Measurements from ENCODE around the gene GPX7.
"Not testable (repeated sequence)": the region's sequence is repeated elsewhere in the genome, so short reads cannot be mapped to it uniquely, and the experiment has no call there.

GPX7 gene

DNA sequence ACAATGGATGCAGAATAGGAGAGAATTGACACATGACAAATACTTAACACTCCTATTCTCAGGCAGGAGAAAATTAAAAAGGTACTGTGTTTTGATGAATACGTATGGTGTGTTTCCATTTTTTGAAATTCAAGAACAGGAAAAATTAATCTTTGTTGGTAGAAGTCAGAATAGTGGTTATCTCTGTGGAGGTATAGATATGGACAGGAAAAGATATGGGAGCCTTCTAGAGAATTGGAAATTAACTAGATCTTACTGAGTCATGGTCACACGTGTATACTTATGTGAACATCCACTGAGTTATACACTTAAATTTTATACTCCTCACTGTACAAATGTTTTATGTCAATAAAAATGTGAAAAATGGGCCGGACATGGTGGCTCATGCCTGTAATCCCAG, 39.4 kb upstream of the GPX7 start:
- DNase-seq (ENCODE audit: insufficient read length, low spot score) (no peak), FAIRE-seq (no peak)
- TF ChIP-seq PAX5 (IDR thresholded peaks at IDR 0.05; ENCODE audit: insufficient read depth, low read length, severe bottlenecking) (no peak), POU2F2 (IDR thresholded peaks at IDR 0.05; ENCODE audit: low read depth, low read length) (no peak), POLR2AphosphoS5 (IDR thresholded peaks at IDR 0.05; ENCODE audit: low read depth, low read length) (no peak), TAF1 (IDR thresholded peaks at IDR 0.05; ENCODE audit: low read depth, low read length) (no peak)

DNA sequence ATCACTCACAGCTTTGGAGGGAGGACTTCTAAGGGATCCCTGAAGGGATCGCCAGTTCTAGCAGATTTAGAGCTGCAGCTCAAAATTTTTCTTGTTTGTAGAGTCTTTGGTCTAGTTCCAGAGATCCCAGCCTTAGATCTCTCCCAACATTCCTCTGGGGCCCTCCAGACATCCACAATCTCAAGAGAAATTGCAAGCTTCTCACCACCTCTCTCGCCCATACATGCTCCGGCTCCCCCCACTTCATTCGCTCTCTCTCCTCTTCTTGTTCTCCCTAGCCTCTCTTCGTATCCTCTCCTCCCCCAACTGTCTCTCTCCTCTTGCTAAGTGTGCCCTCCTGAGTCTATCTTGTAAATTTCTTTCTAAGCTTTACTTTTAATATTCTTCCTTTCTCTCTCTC, 34.2 kb upstream of the GPX7 start:
- no peak for DNase-seq (ENCODE audit: insufficient read length, low spot score)
- no peak for FAIRE-seq

DNA sequence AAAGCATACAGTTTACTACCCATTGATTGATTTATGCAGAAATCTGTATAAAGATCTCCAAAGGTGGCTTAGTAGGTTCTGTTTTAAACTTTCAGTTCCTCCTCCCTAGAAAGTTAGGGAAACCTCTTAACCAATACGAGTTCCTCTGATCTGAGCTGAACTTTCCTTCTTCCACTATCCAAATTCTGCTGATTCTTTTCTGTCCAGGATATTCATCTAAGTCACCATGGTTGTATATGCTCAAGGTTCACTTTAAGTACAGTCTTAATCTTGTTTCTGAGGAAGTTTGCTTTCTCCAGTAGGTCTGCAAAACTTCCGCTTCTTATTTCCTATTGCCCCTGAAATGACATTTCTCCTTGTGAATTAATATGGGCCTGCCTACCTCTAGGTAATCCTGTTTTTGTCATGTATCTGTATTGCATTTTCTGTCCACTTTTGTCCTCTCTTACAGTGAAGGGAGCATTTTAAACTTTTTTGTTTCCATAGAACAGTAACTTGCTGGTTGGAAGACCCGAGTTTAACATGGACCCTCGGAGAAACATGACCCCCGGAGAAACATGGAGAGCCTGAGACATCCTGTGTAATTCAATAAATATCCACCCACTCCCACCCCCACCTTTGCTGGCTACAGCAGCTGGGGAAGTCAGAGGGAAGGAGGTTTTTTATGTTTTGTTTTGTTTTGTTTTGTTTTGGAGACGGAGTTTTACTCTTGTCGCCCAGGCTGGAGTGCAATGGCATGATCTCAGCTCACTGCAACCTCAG, 32.5 kb upstream of the GPX7 start:
- TF ChIP-seq POLR2AphosphoS5 (IDR thresholded peaks at IDR 0.05; ENCODE audit: low read depth, low read length) (no peak), SPI1 (IDR thresholded peaks at IDR 0.05; ENCODE audit: low read depth, low read length) (peak; percentile 72)
- DNase-seq (ENCODE audit: insufficient read length, low spot score) = no peak
- FAIRE-seq = no peak

More for the DNA sequence above, 34.2 kb upstream of the GPX7 start:
- TF ChIP-seq POLR2AphosphoS5 (IDR thresholded peaks at IDR 0.05; ENCODE audit: low read depth, low read length) (no peak), SPI1 (IDR thresholded peaks at IDR 0.05; ENCODE audit: low read depth, low read length) (no peak), POLR2A (IDR thresholded peaks at IDR 0.05; ENCODE audit: low read depth, low read length) (no peak), POU2F2 (IDR thresholded peaks at IDR 0.05; ENCODE audit: low read depth, low read length) (no peak), PAX5 (IDR thresholded peaks at IDR 0.05; ENCODE audit: insufficient read depth, low read length, severe bottlenecking) (no peak), TAF1 (IDR thresholded peaks at IDR 0.05; ENCODE audit: low read depth, low read length) (no peak)

DNA sequence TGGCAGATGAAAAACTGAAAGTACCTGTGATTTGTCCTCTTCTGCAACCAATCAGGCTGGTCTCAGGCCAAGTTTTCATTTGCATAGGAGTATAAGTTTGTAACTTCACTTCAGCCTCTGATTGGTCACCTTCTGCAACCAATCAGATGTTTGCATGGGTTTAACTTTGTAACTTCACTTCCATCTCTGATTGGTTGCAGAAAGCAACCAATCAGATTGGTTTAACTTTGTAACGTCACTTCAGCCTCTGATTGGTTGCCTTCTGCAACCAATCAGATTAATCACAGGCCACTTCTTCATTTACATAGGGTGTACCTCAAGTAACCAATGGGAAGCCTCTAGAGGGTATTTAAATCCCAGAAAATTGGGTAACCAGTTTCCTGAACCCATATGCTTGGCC, 30.4 kb upstream of the GPX7 start:
- TF ChIP-seq POU2F2 (IDR thresholded peaks at IDR 0.05; ENCODE audit: low read depth, low read length) (no peak), POLR2A (IDR thresholded peaks at IDR 0.05; ENCODE audit: low read depth, low read length) (no peak), SPI1 (IDR thresholded peaks at IDR 0.05; ENCODE audit: low read depth, low read length) (no peak), TAF1 (IDR thresholded peaks at IDR 0.05; ENCODE audit: low read depth, low read length) (no peak), POLR2AphosphoS5 (IDR thresholded peaks at IDR 0.05; ENCODE audit: low read depth, low read length) (no peak), PAX5 (IDR thresholded peaks at IDR 0.05; ENCODE audit: insufficient read depth, low read length, severe bottlenecking) (no peak)
- FAIRE-seq (no peak), DNase-seq (ENCODE audit: insufficient read length, low spot score) (no peak)

DNA sequence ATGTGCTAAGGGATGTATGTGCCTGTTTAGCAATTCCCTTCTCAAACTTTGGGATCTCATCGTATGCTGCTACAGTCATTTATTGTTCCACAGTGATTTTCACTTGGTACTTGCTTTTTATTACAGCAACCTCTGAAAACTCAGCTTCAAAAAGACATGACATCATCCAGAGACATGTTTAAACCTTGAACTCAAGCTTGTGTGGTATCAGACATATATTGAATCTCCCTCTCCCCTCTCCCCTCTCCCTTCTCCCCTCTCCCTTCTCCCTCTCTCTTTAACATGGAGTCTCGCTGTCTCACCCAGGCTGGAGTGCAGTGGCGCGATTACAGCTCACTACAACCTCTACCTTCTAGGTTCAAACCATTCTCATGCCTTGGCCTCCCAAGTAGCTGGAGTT, 29.8 kb upstream of the GPX7 start:
- no peak for TF ChIP-seq TAF1 (IDR thresholded peaks at IDR 0.05; ENCODE audit: low read depth, low read length)
- no peak for TF ChIP-seq POLR2AphosphoS5 (IDR thresholded peaks at IDR 0.05; ENCODE audit: low read depth, low read length)
- TF ChIP-seq PAX5 (IDR thresholded peaks at IDR 0.05; ENCODE audit: insufficient read depth, low read length, severe bottlenecking) = no peak
- no peak for TF ChIP-seq POU2F2 (IDR thresholded peaks at IDR 0.05; ENCODE audit: low read depth, low read length)
- TF ChIP-seq POLR2A (IDR thresholded peaks at IDR 0.05; ENCODE audit: low read depth, low read length) = no peak
- TF ChIP-seq SPI1 (IDR thresholded peaks at IDR 0.05; ENCODE audit: low read depth, low read length) = no peak
- no peak for FAIRE-seq
- no peak for DNase-seq (ENCODE audit: insufficient read length, low spot score)

DNA sequence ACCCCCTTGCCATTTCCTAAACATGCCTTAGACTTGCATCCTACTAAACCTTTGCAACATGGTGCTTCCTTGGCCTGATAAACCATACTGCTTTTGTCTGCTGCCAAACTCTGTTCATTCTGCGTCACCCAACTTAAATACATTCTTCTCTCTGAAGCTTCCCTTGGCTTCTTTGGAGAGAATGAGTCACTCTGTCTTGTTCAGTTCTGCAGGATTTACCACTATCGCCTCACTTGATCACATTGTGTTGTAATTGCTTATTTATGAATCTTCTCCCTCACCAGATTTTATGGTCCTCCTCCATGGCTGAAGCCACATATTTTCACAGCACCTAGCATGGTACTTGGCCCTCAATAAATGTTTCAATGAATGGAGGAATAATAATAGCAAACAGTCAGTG, 27.6 kb upstream of the GPX7 start:
- TF ChIP-seq TAF1 (IDR thresholded peaks at IDR 0.05; ENCODE audit: low read depth, low read length) = no peak
- TF ChIP-seq POLR2AphosphoS5 (IDR thresholded peaks at IDR 0.05; ENCODE audit: low read depth, low read length) = no peak
- no peak for TF ChIP-seq POLR2A (IDR thresholded peaks at IDR 0.05; ENCODE audit: low read depth, low read length)
- DNase-seq (ENCODE audit: insufficient read length, low spot score) = no peak
- FAIRE-seq = no peak

DNA sequence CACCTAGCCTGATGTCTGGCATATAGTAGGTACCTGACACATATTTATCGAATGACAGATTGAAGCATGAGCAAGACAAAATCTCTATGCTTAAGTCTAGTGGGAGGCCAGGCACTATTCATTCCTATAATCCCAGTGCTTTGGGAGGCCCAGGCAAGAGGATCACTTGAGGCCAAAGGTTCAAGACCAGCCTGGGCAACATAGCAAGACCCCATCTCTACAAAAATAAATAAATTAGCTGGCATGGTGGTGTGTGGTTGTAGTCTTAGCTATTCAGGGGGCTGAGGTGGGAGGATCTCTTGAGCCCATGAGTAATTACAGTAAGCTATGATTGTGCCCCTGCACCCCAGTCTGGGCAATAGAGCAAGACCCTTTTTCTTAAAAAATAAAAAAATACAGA, 26.1 kb upstream of the GPX7 start:
- FAIRE-seq (no peak), DNase-seq (ENCODE audit: insufficient read length, low spot score) (no peak)
- TF ChIP-seq POLR2A (IDR thresholded peaks at IDR 0.05; ENCODE audit: low read depth, low read length) = no peak

DNA sequence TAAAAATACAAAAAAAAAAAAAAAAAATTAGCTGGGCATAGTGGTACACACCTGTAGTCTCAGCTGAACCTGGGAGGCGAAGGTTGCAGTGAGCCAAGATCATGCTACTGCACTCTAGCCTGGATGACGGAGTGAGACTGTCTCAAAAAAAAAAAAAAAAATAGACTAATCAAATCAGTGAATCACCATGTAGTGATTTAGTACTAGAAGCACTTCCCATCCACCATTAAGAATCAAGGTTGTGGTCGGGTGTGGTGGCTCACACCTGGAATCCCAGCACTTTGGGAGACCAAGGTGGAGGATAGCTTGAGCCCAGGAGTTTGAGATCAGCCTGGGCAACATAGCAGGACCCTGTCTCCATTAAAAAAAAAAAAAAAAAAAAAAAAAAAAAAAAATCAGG, 24.1 kb upstream of the GPX7 start:
- not testable (repeated sequence) for FAIRE-seq; DNase-seq (ENCODE audit: insufficient read length, low spot score)

DNA sequence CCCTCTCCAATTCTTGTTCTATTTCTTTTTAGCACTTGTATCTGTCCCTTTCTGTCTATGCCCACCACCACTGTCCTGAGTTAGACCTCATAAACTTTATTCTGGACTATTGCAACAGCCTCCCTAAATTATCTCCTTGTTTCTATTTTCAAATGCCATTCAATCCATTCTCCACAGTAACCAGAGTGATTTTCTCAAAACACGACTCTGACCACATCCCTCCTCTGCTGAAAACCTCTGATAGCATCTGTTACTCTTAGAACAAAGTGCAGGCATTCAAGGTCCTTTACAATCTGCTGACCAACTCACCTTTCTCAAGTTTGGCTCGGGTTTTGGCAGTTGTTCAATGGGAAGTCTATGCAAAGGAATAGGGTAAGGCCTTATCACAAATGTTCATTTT, 22.8 kb upstream of the GPX7 start:
- no peak for FAIRE-seq
- no peak for TF ChIP-seq SPI1 (IDR thresholded peaks at IDR 0.05; ENCODE audit: low read depth, low read length)
- no peak for TF ChIP-seq PAX5 (IDR thresholded peaks at IDR 0.05; ENCODE audit: insufficient read depth, low read length, severe bottlenecking)
- TF ChIP-seq POLR2AphosphoS5 (IDR thresholded peaks at IDR 0.05; ENCODE audit: low read depth, low read length) = no peak
- no peak for TF ChIP-seq POLR2A (IDR thresholded peaks at IDR 0.05; ENCODE audit: low read depth, low read length)
- TF ChIP-seq TAF1 (IDR thresholded peaks at IDR 0.05; ENCODE audit: low read depth, low read length) = no peak
- TF ChIP-seq POU2F2 (IDR thresholded peaks at IDR 0.05; ENCODE audit: low read depth, low read length) = no peak
- DNase-seq (ENCODE audit: insufficient read length, low spot score) = no peak

DNA sequence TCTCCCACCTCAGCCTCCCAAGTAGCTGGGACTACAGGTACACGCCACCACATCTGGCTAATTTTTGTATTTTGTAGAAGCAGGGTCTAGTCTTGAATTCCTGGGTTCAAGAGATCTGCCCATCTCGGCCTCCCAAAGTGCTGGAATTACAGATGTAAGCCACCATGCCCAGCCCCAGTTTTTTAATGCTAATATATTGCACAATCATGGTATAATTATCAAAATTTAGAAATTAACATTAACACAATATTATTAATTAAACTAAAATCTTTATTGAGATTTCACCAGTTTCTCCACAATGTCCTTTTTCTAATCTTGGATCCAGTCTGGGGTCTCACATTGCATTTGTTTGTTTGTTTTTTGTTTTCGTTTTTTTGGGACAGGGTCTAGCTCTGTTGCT, 21.9 kb upstream of the GPX7 start:
- FAIRE-seq = no peak
- no peak for DNase-seq (ENCODE audit: insufficient read length, low spot score)
- TF ChIP-seq PAX5 (IDR thresholded peaks at IDR 0.05; ENCODE audit: insufficient read depth, low read length, severe bottlenecking) (no peak), TAF1 (IDR thresholded peaks at IDR 0.05; ENCODE audit: low read depth, low read length) (no peak), SPI1 (IDR thresholded peaks at IDR 0.05; ENCODE audit: low read depth, low read length) (no peak), POU2F2 (IDR thresholded peaks at IDR 0.05; ENCODE audit: low read depth, low read length) (no peak), POLR2A (IDR thresholded peaks at IDR 0.05; ENCODE audit: low read depth, low read length) (no peak), POLR2AphosphoS5 (IDR thresholded peaks at IDR 0.05; ENCODE audit: low read depth, low read length) (no peak)

DNA sequence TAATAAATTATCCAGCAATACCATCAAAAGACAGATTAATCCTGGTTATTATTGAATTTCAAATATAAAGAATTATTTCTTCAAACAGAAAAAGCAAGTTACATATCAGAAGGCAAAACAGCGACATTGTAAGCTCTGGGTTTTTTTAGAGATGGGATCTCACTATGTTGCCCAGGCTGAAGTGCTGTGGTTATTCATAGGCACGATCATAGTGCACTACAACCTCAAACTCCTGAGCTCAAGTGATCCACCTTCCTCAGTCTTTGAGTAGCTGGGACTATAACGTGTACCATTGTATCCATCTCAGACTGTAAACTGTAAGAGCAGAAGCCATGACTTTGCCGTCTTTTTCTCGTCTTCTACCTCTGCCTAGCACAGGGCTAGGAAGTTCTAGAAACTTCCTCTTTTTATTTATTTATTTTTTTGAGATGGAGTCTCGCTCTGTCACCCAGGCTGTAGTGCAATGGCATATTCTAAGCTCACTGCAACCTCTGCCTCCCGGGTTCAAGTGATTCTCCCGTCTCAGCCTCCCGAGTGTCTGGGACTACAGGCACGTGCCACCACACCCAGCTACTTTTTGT, 20.0 kb upstream of the GPX7 start:
- no peak for TF ChIP-seq POLR2AphosphoS5 (IDR thresholded peaks at IDR 0.05; ENCODE audit: low read depth, low read length)
- TF ChIP-seq PAX5 (IDR thresholded peaks at IDR 0.05; ENCODE audit: insufficient read depth, low read length, severe bottlenecking) = no peak
- no peak for TF ChIP-seq SPI1 (IDR thresholded peaks at IDR 0.05; ENCODE audit: low read depth, low read length)
- TF ChIP-seq POLR2A (IDR thresholded peaks at IDR 0.05; ENCODE audit: low read depth, low read length) = no peak
- TF ChIP-seq TAF1 (IDR thresholded peaks at IDR 0.05; ENCODE audit: low read depth, low read length) = no peak
- no peak for TF ChIP-seq POU2F2 (IDR thresholded peaks at IDR 0.05; ENCODE audit: low read depth, low read length)
- DNase-seq (ENCODE audit: insufficient read length, low spot score) (no peak), FAIRE-seq (no peak)

All from GM12891 (cell line).